GM18907 (cell line): Measurements from ENCODE around the gene NUDT22.

Experiments used
- ATAC-seq: cut with Tn5 transposase; IDR thresholded peaks from one replicate; pipeline ENCODE4 v1.9.1; 2021; ENCODE audit warnings: mild to moderate bottlenecking, moderate library complexity; ENCODE audit not compliant: unreplicated experiment

Gene NUDT22

DNA sequence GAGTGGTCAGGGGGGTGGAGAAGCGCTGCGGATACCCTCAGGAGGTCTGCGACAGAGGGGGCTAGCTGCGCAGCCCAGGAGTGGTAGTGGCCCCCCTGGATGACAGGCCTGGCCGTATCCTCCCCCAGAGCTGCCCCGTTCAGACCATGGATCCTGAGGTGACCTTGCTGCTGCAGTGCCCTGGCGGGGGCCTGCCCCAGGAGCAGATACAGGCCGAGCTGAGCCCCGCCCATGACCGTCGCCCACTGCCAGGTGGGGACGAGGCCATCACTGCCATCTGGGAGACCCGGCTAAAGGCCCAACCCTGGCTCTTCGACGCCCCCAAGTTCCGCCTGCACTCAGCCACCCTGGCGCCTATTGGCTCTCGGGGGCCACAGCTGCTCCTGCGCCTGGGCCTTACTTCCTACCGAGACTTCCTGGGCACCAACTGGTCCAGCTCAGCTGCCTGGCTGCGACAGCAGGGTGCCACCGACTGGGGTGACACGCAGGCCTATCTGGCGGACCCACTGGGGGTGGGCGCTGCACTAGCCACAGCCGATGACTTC is 505 bp downstream of the NUDT22 start:
- no peak for ATAC-seq

GRCh38 chr11:64227405-64227956 is 1.4 kb downstream of the NUDT22 start:
- no peak for ATAC-seq

- no peak for ATAC-seq
Measured at GRCh38 chr11:64229090-64229743, 3.1 kb downstream of the NUDT22 start.

DNA sequence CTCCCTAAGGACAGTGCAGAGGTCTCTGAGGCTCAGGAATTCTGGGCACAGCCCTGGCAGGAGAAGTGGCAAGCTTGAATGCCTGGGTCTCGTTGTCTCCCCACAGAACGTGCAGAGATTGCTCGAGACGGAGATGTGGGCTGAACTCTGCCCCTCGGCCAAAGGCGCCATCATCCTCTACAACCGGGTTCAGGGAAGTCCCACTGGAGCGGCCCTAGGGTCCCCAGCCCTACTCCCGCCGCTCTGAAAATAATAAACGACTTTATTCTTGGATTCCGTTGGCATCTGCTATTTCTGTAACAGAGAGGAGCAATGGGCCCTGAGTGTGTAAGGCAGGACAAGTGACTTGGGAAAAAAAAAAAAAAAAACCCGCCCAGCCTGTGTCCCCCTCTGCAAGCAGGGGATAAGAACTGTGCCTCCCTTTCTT is 3.7 kb downstream of the NUDT22 start:
- no peak for ATAC-seq

- ATAC-seq = peak; percentile 48
Measured at GRCh38 chr11:64230171-64230984, 4.3 kb downstream of the NUDT22 start, which contains the start of gene DNAJC4. Gene DNAJC4, plus strand, starts transcription at chr11:64230548. Its CDS starts 307 bp downstream, at chr11:64230855.

- ATAC-seq = no peak
Measured at GRCh38 chr11:64230985-64231365, 4.9 kb downstream of the NUDT22 start.

DNA sequence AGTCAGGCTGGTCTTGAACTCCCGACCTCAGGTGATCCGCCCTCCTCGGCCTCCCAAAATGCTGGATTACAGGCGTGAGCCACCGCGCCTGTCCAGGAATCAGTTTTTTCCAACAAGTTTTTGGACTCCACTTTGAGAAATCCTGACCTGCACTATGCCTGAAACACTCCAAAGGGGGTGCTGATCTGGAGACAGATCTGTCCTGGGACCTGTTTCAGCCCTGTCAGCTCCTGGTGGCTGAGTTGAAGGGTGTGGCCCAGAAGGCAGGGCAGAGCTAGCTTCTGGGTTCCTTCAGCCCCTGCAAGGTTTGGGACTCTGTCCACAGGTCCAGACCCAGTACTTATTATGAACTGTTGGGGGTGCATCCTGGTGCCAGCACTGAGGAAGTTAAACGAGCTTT is 5.5 kb downstream of the NUDT22 start:
- ATAC-seq = no peak

- ATAC-seq = no peak
Measured at GRCh38 chr11:64232182-64232966, 6.3 kb downstream of the NUDT22 start.

DNA sequence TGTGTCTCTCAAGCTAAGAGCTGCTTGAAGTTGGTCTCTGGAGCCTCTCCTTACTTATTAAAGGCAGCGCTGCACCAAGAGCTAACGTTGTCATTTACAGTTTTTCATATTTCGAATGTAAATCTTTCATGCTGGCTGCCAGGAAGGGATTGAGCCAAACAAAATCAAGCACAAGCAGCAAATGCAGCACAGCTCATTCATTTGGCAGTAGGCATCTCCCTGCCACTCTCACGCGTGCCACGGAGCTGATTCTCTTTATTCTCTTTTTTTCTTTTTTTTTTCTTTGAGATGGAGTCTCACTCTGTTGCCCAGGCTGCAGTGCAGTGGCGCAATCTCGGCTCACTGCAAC is 6.9 kb downstream of the NUDT22 start:
- ATAC-seq = no peak

- ATAC-seq = peak; percentile 28
Measured at GRCh38 chr11:64233913-64234586, 8.0 kb downstream of the NUDT22 start, which contains the start of gene VEGFB. Gene VEGFB, plus strand, starts transcription at chr11:64234584. Its CDS starts 250 bp downstream, at chr11:64234834.

DNA sequence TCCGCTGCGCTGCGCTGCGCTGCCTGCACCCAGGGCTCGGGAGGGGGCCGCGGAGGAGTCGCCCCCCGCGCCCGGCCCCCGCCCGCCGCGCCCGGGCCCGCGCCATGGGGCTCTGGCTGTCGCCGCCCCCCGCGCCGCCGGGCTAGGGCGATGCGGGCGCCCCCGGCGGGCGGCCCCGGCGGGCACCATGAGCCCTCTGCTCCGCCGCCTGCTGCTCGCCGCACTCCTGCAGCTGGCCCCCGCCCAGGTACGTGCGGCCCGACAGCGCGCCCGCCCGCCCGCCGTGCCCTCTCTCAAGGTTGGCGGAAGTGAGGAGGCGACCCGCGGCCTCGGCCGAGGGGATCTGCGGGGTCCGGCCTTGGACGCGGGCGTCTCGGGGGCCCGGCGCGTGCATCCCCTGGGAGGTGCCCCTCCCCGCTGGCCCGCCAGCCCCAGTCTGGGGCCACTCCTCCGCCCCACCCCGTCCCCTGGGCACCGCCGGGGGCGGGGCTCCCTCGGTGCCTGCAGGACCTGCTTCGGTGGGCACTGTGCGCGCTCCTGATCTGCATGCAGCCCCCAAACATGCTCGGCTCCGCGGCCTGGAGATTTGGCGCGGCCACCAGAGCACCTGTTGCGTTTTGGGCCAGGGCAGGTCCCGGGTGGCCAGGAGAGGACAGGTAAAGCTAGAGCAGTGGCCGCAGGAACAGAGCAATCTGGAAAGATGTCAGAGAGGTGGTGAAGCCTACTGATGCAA is 8.7 kb downstream of the NUDT22 start:
- ATAC-seq = peak; percentile 28

- ATAC-seq = no peak
Measured at GRCh38 chr11:64235437-64236161, 9.5 kb downstream of the NUDT22 start.

DNA sequence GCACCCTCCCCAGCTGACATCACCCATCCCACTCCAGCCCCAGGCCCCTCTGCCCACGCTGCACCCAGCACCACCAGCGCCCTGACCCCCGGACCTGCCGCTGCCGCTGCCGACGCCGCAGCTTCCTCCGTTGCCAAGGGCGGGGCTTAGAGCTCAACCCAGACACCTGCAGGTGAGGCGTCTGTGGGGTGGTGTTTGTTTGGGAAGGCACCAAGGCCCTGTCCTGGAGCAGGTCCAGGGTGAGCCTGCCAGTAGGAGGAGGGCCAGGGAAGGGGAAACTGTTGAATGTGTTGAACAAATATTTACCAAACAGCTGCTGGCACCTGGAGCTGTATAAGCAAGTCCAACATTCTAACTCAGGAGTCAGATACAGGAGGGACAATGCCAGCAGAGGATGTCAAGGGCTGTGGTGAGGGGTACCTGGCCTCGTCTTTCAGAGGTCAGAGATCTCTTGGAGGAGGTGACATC is 11.4 kb downstream of the NUDT22 start:
- no peak for ATAC-seq

- no peak for ATAC-seq
Measured at GRCh38 chr11:64238076-64238475, 12.0 kb downstream of the NUDT22 start.

DNA sequence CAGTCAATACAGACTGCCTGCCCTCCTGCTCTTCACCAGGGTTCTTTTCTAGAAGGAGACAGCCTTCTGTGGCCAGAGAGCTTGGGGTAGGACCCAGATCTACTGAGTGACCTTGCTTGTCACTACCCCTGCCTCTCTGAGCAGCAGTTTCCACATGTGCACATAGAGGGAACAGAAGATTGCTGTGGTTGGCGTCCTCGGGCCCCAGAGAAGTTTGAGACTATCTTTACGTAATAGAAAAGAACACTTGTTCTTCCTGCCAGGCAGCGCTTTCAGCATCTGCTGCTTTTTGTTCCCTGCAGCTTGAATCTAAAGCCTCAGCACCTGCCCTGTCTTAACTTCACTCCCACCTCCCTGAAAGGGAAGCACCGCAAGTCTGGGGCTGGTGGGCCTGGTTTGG is 12.9 kb downstream of the NUDT22 start:
- no peak for ATAC-seq

- peak; percentile 11 for ATAC-seq
Measured at GRCh38 chr11:64239662-64240434, 13.8 kb downstream of the NUDT22 start.

- ATAC-seq = peak; percentile 52
Measured at GRCh38 chr11:64240435-64241240, 14.6 kb downstream of the NUDT22 start, which contains the start of gene FKBP2. Gene FKBP2, plus strand, starts transcription at chr11:64241095. Its CDS starts 1,293 bp downstream, at chr11:64242388.
